ENCODE measurements around the gene LSM12. TPM values are rescaled to one million over a fixed set of nuclear protein-coding genes. Genes with fewer than 3 reads are reported as not detected.

Gene LSM12
- total and polyA plus RNA-seq, 2 of the 8 experiments (the other 6 are each of a cell fraction or from before 2014, with no cell fraction given), result 69.8 to 142 TPM

DNA sequence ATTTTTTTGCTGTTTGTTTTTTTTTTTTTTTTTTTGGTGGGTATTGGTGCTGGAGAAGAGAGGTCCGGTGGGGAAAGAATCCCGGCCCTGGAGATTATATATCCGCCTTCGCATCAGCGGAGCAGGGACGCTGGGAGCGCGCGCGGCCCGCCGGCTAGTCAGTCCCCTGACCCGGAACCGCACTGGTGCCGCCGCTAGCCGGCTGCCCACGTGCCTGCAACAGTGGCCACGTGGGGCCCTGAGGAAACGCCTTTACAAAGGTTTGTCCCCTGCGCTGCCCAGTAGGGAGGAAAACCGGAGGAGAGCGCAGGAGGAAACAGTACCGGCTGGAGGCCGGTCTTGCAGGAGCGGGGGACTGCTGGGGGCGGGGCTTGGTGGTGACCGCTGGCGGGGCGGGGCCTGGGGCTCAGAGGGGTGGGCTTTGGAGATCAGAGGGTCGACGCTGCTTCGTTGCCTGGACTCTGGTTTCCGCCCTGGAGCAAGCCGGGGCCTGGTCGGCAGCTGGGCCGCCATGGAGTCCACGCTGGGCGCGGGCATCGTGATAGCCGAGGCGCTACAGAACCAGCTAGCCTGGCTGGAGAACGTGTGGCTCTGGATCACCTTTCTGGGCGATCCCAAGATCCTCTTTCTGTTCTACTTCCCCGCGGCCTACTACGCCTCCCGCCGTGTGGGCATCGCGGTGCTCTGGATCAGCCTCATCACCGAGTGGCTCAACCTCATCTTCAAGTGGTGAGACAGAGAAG, 4.2 kb upstream of the LSM12 start, which contains the start of gene G6PC3 (continued):
- peak; percentile 14; the same call in 1 of the 2 replicates for TF ChIP-seq GTF2F1 (IDR thresholded peaks at IDR 0.05; ENCODE audit: borderline replicate concordance, low read depth, low read length)
- no peak for TF ChIP-seq SUZ12 (IDR thresholded peaks at IDR 0.05; ENCODE audit: low read length)
- no peak for TF ChIP-seq BRCA1 (IDR thresholded peaks at IDR 0.05; ENCODE audit: low read depth, low read length)
- TF ChIP-seq JUN (IDR thresholded peaks at IDR 0.05; ENCODE audit: low read depth, low read length), result no peak
- TF ChIP-seq POLR2A (IDR thresholded peaks at IDR 0.05; ENCODE audit: control extremely low read depth in 1 of 2, low read depth in 2 of 2, low read length in 2 of 2), result peak; percentile 96 to 98
- TF ChIP-seq KDM5A (IDR thresholded peaks at IDR 0.05; ENCODE audit: low read length), result no peak
- TF ChIP-seq EP300 (IDR thresholded peaks at IDR 0.05; ENCODE audit: borderline replicate concordance in 1 of 2, low read depth in 2 of 2, low read length in 2 of 2), result peak; percentile 6 to 84
- TF ChIP-seq YY1 (IDR thresholded peaks at IDR 0.05; ENCODE audit: low read depth, low read length), result peak; percentile 73; the same call in 1 of the 2 replicates
- no peak for TF ChIP-seq SIX5 (IDR thresholded peaks at IDR 0.05; ENCODE audit: low read depth, low read length)
- no peak for TF ChIP-seq NRF1 (IDR thresholded peaks at IDR 0.05; ENCODE audit: low read depth, low read length)
- TF ChIP-seq SRF (IDR thresholded peaks at IDR 0.05; ENCODE audit: low read depth, low read length), result no peak
- peak; percentile 75; the same call in 1 of the 2 replicates for TF ChIP-seq SP1 (IDR thresholded peaks at IDR 0.05; ENCODE audit: low read depth, low read length)
- TF ChIP-seq CBX5 (IDR thresholded peaks at IDR 0.05; ENCODE audit: low read depth, low read length), result no peak

Measured in H1 (cell line).